Pons (tissue), 1 donor: Measurements from ENCODE around the gene LMAN1.

Source experiments
- DNase-seq: peaks from one replicate; pipeline ENCODE4 v3.0.0-alpha.2; 2016; ENCODE audit warnings: low spot score

Gene LMAN1

DNA sequence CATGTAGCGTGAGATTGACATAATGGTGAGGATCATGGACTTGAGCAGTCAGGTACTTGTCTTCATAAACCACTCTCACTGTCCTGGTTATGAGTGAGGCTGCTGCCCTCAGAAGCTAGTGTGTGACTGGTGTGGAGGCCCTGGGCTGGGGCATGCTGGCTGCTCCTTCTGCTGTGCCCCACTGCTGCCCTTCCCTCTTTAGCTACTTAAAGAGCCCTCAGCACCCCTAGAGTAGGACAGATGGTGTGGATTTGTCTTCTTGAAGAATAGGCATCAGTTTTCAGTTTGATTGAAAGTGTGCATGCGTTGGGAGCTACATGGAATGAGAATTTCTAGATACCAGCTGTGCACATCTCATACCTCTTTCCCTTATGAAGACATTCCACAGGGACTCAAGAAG lies 56.1 kb downstream of the LMAN1 start:
- DNase-seq, result no peak

DNA sequence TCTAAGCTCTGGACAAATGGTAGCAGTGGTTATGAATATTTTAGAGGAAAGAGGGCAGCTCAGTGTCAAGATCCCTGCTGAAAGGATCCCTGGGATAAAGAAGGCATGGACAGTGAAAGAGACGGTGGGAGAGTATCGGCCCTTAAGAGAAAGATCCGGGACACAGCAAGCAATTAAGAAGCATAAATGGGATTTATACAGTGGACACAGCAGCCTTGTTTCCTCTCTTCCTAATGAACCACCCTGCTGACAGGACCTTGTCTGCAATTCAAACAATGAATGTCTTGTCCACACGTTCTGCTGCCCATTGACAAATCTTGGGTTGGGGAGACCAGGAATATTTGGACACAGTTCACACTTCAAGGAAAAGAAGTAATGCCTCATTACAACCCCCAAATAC lies 57.1 kb downstream of the LMAN1 start:
- DNase-seq, result peak; percentile 35

DNA sequence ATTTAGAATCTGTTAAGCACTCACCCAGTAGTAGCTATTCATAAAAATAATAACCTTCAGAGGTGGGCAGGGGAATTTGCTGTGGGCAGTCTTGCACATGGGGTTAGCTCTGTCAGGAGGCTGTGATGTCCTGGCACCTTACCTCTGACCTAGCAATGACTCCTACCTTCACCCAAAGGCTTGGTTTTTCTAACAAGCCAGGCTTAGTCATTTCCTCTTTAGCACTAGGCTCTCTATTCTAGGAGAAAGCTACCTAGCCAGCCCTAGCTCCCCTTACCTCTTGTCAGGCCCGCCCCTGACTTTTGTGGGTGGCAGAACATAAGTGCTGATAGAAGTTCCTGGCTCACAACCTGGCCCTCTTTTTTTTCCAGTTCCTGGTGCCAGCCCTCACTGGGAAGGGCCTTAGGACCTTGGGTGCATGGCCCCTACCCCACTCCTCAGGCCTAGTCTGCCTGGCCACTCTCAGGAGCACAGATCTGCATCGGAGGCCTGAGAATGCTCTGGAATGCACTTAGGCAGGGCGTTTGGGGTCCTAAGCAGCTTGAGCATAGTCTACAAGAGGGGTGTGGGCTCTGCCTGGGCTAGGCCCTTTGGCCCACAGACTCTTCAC lies 58.3 kb downstream of the LMAN1 start:
- DNase-seq, result no peak

DNA sequence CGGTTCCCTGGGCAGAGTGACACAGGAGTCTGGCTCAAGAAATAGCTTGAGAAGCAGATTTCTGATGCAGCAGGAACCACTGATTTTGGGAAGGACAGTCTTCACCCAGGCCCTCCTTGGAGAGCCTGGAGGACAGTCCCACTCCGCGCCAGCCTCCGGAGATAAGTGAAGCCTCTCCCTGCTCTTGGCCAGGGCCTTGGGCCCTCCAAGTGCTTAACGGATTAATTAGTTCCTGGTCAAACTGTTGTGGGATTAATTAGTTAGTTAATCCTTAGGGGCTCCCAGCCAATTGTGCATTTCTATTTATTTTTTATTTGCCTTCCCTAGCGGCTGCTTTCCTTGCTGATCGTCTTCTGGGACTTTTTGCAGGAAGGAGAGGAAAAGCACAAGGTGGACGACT lies 60.2 kb downstream of the LMAN1 start:
- DNase-seq, result no peak

DNA sequence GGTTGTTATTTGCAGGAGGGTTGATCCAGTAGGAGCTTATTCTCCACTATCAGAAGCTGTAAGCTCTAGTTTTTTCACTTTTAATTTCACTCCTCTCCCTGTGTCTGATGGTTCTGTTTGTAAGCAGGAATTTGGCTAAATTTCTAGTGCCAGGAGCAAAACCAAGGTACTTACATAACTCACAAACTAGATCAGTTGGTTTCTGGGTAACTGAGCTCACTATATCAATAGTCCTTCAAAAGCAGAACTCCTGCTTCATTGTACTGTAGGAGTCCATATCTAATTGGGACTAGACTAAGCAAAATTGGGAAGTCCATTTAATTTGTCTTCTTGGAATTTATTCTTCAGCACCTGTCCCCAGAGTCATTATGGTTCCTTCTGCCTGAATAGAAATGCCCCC lies 65.7 kb downstream of the LMAN1 start:
- no peak for DNase-seq

DNA sequence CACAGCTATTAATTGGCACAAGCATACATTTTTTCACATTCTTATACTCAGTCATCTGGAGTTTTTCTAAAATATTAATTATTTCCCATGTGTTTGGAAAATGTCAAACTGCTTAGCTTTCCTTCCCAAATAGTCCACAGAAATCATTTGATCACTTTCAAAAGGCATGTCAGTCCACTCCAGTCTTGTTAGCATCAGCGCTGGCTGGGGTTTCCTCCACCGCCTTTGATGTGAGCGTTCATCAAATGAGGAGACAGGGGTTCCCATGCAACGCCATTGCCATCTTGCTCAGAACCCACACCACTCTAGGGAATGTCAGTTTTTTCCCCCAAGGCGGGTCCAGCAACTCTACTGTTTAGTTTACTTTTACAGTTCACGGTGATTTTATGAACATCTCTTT lies 72.7 kb downstream of the LMAN1 start:
- no peak for DNase-seq

DNA sequence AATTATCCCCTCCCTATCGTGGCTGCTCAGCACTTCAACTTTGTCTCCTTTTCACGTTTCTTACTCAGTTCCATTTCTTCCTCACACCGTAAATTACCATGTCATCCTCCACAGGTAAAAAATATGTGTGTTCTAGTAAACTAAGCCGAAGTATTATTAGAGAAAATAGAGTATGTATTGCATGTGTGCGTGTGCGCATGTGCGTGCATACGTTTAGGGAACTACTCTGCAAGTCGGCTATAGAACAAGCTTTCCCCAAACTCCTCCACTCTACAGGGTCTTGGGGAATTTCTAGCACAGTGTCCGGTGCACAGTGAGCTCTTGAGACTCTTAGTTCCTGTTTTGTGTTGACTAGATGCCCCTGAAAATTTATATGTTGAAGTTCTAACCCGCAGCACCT lies 76.7 kb downstream of the LMAN1 start:
- no peak for DNase-seq

DNA sequence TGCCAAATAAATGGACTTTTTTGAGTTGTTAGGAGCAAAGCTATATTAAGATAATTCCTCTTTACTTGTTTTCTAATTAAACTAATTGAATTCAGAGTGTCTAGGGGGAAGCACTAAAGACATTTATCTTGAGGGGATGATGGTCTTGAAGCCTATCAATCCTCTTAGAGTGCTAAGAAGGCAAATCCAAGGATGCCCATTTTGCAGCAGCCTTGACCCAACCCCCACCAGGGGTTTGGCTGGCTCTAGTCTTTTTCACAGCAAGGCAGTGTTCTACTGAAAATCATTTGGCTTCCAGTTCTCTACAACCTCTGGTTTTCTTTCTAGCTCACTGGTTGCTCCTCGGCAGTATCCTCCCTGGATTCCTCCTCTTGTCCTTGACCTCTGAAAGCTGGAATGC lies 79.3 kb downstream of the LMAN1 start:
- DNase-seq, result no peak

DNA sequence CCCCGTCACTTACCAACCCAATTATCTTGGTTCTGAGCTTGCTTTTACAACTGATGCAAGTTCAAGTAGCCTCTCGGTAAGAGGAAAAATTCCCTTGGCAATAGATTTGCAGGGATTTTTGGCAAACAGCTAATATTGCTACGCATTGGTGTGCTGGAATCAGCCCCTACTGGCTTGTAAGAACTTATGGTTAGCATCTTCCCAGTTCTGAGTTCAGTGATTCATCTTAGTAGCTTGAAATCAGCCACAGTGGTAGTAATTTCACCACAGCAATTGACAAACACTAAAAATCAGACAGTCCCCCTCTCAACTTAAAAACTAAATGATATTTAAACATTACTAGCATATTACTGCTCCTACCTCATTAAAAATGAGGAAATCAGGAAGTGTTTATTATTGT lies 79.9 kb downstream of the LMAN1 start:
- no peak for DNase-seq

DNA sequence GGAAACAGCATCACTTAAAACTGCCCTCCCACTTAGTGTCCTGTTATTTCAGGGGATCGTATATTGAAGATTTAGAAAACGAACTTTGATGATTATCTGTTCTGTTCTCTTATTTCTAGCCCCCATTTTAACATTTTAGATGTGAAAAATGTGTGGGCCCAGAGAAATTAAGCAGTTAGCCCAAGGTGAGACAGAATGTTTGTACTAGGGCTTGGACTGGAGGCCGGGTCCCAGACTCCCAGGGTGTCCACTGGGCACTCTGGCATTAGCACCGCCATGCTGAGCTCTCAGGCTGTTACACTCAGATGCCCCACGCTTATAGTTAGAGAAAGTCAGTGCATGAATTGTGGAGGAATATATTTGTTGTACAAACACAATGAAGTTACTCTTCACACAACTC lies 80.3 kb downstream of the LMAN1 start:
- DNase-seq, result no peak
